Measurements from ENCODE around the gene ERC2.

The ERC2 gene

GRCh38 chr3:55654123-55654760 is 814.0 kb downstream of the ERC2 start:
- no peak for DNase-seq

- no peak for DNase-seq
Measured at GRCh38 chr3:55651011-55651410, 817.3 kb downstream of the ERC2 start.

- DNase-seq: no peak
Measured at GRCh38 chr3:55650011-55650410, 818.3 kb downstream of the ERC2 start.

- no peak for DNase-seq
Measured at GRCh38 chr3:55649554-55649953, 818.7 kb downstream of the ERC2 start.

- DNase-seq: no peak
Measured at GRCh38 chr3:55648591-55649318, 819.5 kb downstream of the ERC2 start.

- no peak for DNase-seq
Measured at GRCh38 chr3:55647670-55648069, 820.6 kb downstream of the ERC2 start.

- DNase-seq: no peak
Measured at GRCh38 chr3:55647063-55647462, 821.2 kb downstream of the ERC2 start.

- no peak for DNase-seq
Measured at GRCh38 chr3:55646121-55646520, 822.1 kb downstream of the ERC2 start.

- DNase-seq: no peak
Measured at GRCh38 chr3:55645422-55645821, 822.8 kb downstream of the ERC2 start.

GRCh38 chr3:55643283-55643682 is 825.0 kb downstream of the ERC2 start:
- DNase-seq: no peak

- DNase-seq: no peak
Measured at GRCh38 chr3:55641964-55642363, 826.3 kb downstream of the ERC2 start.

- DNase-seq: no peak
Measured at GRCh38 chr3:55639896-55640765, 828.1 kb downstream of the ERC2 start.

GRCh38 chr3:55639143-55639542 is 829.1 kb downstream of the ERC2 start:
- no peak for DNase-seq

- no peak for DNase-seq
Measured at GRCh38 chr3:55637906-55638638, 830.2 kb downstream of the ERC2 start.

GRCh38 chr3:55636300-55637195 is 831.7 kb downstream of the ERC2 start:
- DNase-seq: no peak

GRCh38 chr3:55634345-55634744 is 833.9 kb downstream of the ERC2 start:
- DNase-seq: no peak

- no peak for DNase-seq
Measured at GRCh38 chr3:55633333-55633732, 834.9 kb downstream of the ERC2 start.

- DNase-seq: no peak
Measured at GRCh38 chr3:55631766-55632331, 836.4 kb downstream of the ERC2 start.

- DNase-seq: no peak
Measured at GRCh38 chr3:55630921-55631299, 837.4 kb downstream of the ERC2 start.

- no peak for DNase-seq
Measured at GRCh38 chr3:55630280-55630920, 837.9 kb downstream of the ERC2 start.

GRCh38 chr3:55629432-55629831 is 838.8 kb downstream of the ERC2 start:
- no peak for DNase-seq
